ENCODE measurements around the gene LILRB5. TPM values are rescaled to one million over a fixed set of nuclear protein-coding genes. Genes with fewer than 3 reads are reported as not detected.

Gene LILRB5
- total RNA-seq, 1 experiment from 2014 or later, result not detected

- CTCF ChIA-PET, result interaction anchor here (1.3 kb wide), 1 partner anchor 13 kb away, joined by 4 read pairs; no protein-coding TSS in a partner anchor
- Histone ChIP-seq H3K9me2 (ENCODE audit: insufficient read depth) (no peaks in the 10 kb centered on the region), H3K4me3 (replicated peaks in 1 of 2; ENCODE audit: low read depth in 1 of 2, low read length in 2 of 2) (no peak overlapping the region), H3K79me2 (ENCODE audit: insufficient read depth, low read length) (no peaks in the 10 kb centered on the region), H3K27me3 (ENCODE audit: insufficient read depth, low read length) (peaks cover 14% of the 10 kb centered on the region), H3K9me3 (ENCODE audit: control insufficient read depth in 1 of 2, insufficient read depth in 1 of 2, low read depth in 1 of 2, low read length in 2 of 2) (no peaks in the 10 kb centered on the region), H3K4me1 (ENCODE audit: control insufficient read depth in 1 of 2, insufficient read depth in 2 of 2, low read length in 2 of 2) (no peaks in the 10 kb centered on the region), H3K27ac (ENCODE audit: low read depth, low read length) (no peak overlapping the region), H3K4me2 (ENCODE audit: low read length) (no peak overlapping the region), H2AFZ (ENCODE audit: low read depth, low read length, poor library complexity, severe bottlenecking) (no peak overlapping the region), H3K9ac (ENCODE audit: low read length) (no peak overlapping the region), H3K36me3 (ENCODE audit: control insufficient read depth in 1 of 2, insufficient read depth in 2 of 2, low read length in 2 of 2) (no peaks in the 10 kb centered on the region), H4K20me1 (ENCODE audit: insufficient read depth) (no peaks in the 10 kb centered on the region)
- POLR2A ChIA-PET, result no interaction called here
- no peak for DNase-seq (ENCODE audit: low read depth, low spot score)
- TF ChIP-seq CEBPB (IDR thresholded peaks at IDR 0.05; ENCODE audit: low read depth) (no peak), SP1 (IDR thresholded peaks at IDR 0.05; ENCODE audit: low read depth) (no peak), EZH2phosphoT487 (IDR thresholded peaks at IDR 0.05; ENCODE audit: borderline replicate concordance) (no peak), EGR1 (IDR thresholded peaks at IDR 0.05; ENCODE audit: low read depth) (no peak), FOSL1 (IDR thresholded peaks at IDR 0.05; ENCODE audit: low read depth) (no peak)
- no TSS peak for BruUV-seq (replicated peaks)
- RAD21 ChIA-PET (ENCODE audit: low non-redundant PET in 1 of 2, low total read pairs in 2 of 2, uncharacterized antibody in 2 of 2, unreplicated experiment in 2 of 2), result no interaction called here
- ATAC-seq, result no peak
- intact Hi-C loops (cut with micrococcal nuclease), result no loop called here
Measured at GRCh38 chr19:54253331-54254194, 3.5 kb downstream of the LILRB5 start.

GRCh38 chr19:54252845-54253244, 4.2 kb downstream of the LILRB5 start:
- H3K79me2 ChIP-seq (ENCODE audit: insufficient read depth, low read length), result no peaks in the 10 kb centered on the region
- intact Hi-C loops (cut with micrococcal nuclease), result no loop called here
- CTCF ChIA-PET, result interaction anchor here (1.3 kb wide), 1 partner anchor 13 kb away, joined by 4 read pairs; no protein-coding TSS in a partner anchor
- no peak overlapping the region for H2AFZ ChIP-seq (ENCODE audit: low read depth, low read length, poor library complexity, severe bottlenecking)
- no TSS peak for BruUV-seq (replicated peaks)
- RAD21 ChIA-PET (ENCODE audit: low non-redundant PET in 1 of 2, low total read pairs in 2 of 2, uncharacterized antibody in 2 of 2, unreplicated experiment in 2 of 2), result no interaction called here
- no peak for TF ChIP-seq SRF (IDR thresholded peaks at IDR 0.05; ENCODE audit: low read depth)
- TF ChIP-seq ELF1 (IDR thresholded peaks at IDR 0.05; ENCODE audit: borderline replicate concordance, low read depth), result no peak
- TF ChIP-seq YY1 (IDR thresholded peaks at IDR 0.05; ENCODE audit: extremely low read depth, insufficient replicate concordance, low read depth, low read length), result no peak
- TF ChIP-seq ZFX (IDR thresholded peaks at IDR 0.05), result no peak
- no peak for TF ChIP-seq POLR2A (IDR thresholded peaks at IDR 0.05; ENCODE audit: borderline replicate concordance, extremely low read depth, insufficient read depth, insufficient read length)
- no peak for TF ChIP-seq SP1 (IDR thresholded peaks at IDR 0.05; ENCODE audit: low read depth)
- no peak for TF ChIP-seq JUND (IDR thresholded peaks at IDR 0.05)
- no peak for TF ChIP-seq POLR2AphosphoS5 (IDR thresholded peaks at IDR 0.05; ENCODE audit: low read depth, low read length)
- TF ChIP-seq CBX3 (IDR thresholded peaks at IDR 0.05; ENCODE audit: low read depth), result no peak
- no peak for TF ChIP-seq ZNF274 (IDR thresholded peaks at IDR 0.05; ENCODE audit: low read depth, low read length)
- H3K9me2 ChIP-seq (ENCODE audit: insufficient read depth), result no peaks in the 10 kb centered on the region
- peaks cover 14% of the 10 kb centered on the region for H3K27me3 ChIP-seq (ENCODE audit: insufficient read depth, low read length)
- no peaks in the 10 kb centered on the region for H4K20me1 ChIP-seq (ENCODE audit: insufficient read depth)
- H3K4me2 ChIP-seq (ENCODE audit: low read length), result no peak overlapping the region
- H3K9me3 ChIP-seq (ENCODE audit: control insufficient read depth in 1 of 2, insufficient read depth in 1 of 2, low read depth in 1 of 2, low read length in 2 of 2), result no peaks in the 10 kb centered on the region
- no peak overlapping the region for H3K27ac ChIP-seq (ENCODE audit: low read depth, low read length)
- H3K9ac ChIP-seq (ENCODE audit: low read length), result no peak overlapping the region
- no peak for DNase-seq (ENCODE audit: low read depth, low spot score)
- H3K36me3 ChIP-seq (ENCODE audit: control insufficient read depth in 1 of 2, insufficient read depth in 2 of 2, low read length in 2 of 2), result no peaks in the 10 kb centered on the region
- ATAC-seq, result no peak
- no peaks in the 10 kb centered on the region for H3K4me1 ChIP-seq (ENCODE audit: control insufficient read depth in 1 of 2, insufficient read depth in 2 of 2, low read length in 2 of 2)
- H3K4me3 ChIP-seq (replicated peaks in 1 of 2; ENCODE audit: low read depth in 1 of 2, low read length in 2 of 2), result no peak overlapping the region
- POLR2A ChIA-PET, result no interaction called here

Data from HCT116 (cell line).